Measurements from ENCODE around the gene ZNRD2.

ZNRD2 gene

DNA sequence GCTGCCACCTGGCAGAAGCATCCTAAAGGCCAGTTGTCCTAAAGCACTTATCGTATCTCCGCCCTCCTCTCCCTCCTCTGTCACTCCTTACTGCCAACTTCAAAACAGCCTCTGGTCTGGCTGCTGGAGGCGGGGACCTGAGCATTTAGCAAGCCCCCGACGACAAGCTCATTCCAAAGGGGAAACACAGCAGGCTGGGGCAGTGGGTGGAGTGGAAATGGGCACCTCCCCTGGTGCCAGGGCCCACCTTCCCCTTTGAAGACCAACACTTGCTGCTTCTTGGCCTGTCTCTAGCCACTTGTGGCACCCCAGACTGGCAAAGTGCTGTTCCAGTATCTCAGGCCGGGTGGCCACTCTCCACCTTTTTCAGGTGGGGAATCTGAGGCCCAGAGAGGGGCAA, 40.1 kb downstream of the ZNRD2 start:
- DNase-seq (ENCODE audit: low spot score), result no peak

DNA sequence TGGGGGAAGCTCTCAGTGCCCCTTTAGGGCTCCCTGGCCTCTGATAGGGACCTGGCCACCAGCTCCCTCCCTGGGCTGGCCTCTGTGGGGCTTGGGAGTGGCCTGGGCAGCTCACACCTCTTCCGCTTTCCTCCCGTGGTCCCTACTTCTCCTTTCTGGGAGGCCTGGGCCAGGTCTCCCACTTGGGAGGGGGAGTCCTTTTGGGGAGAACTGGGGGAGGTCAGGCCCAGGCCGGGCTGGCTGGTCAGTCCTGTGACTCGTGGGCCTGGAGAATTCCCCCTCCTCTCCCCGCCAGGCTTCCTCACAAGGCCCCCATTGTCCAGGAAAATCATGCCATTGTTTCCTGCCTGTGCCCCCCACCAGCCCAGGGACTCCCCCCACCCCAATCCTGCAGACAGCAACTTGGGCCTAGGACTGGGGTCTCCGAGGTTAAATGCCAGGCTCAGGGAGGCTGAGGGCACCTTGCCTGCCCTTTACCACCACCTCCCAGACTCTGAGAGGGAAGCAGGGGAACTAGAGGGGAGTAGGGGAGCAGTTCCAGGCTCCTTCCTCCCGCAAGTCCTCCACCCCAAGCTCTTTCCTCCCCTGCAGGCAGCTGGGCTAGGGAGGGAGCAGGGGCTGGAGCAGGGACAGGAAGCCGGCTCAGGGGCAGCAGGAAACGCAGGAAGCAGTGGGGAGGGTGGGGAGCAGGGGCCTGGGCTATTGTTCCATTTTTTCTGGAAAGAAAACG, 40.9 kb downstream of the ZNRD2 start:
- no peak for DNase-seq (ENCODE audit: low spot score)

DNA sequence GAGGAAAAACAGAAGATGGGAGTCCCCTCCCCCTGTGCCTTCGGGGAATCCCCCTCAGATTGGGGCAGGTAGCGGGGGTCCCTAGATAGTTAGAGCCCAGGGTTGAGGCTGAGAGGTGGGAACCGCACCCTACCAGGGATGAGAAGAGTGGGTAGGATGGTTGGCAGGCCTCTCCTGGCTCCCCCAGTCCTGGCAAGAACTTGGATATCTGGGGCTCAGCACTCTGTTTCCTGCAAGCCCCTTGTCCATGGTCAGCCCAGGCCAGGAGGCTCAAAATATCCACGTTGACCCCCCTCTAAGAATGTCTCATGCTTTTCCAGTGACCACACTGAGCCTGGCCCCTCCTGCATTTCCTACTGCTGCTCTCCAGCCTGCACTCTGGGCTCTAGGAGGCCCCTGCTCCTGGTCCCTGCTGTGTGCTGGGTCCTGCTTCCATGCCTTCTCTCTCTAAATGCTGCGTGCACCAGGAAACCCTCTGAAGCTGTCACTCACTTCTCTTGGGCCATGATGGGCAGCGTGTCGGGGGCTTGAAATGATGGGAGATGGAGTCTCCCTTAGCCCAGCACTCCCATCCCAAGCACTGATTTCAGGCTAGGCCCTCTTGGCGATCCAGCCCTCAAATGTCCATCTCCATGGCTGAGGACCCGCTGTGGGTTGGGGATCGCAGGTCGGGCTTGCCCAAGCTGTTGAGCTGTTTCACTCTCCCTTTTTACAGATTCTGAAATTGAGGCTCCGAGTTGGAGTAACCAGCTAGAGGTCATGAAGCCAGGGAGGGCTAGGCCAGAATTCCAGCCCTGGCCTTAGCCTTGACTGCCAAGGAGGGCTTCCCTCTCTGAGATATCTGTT, 41.7 kb downstream of the ZNRD2 start:
- DNase-seq (ENCODE audit: low spot score), result no peak

DNA sequence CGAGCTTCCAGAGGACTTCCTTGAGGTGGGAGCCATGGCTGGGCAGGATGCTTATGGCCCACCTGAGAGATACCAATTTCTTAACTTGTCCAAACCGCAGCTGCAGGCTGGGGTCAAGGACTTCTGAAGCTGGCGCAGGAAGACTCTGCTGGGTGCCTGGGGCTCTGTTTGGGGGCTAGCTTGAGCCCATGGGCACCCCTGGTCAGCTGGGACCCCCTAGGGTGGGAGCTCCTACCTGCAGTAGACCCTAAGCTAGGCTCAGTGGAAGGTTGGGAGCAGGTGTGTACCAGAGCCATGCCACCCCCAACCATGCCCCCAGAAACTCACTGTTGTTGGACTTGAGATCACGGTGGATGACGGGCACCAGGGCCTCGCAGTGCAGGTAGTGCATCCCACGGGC, 42.4 kb downstream of the ZNRD2 start:
- DNase-seq (ENCODE audit: low spot score), result no peak

DNA sequence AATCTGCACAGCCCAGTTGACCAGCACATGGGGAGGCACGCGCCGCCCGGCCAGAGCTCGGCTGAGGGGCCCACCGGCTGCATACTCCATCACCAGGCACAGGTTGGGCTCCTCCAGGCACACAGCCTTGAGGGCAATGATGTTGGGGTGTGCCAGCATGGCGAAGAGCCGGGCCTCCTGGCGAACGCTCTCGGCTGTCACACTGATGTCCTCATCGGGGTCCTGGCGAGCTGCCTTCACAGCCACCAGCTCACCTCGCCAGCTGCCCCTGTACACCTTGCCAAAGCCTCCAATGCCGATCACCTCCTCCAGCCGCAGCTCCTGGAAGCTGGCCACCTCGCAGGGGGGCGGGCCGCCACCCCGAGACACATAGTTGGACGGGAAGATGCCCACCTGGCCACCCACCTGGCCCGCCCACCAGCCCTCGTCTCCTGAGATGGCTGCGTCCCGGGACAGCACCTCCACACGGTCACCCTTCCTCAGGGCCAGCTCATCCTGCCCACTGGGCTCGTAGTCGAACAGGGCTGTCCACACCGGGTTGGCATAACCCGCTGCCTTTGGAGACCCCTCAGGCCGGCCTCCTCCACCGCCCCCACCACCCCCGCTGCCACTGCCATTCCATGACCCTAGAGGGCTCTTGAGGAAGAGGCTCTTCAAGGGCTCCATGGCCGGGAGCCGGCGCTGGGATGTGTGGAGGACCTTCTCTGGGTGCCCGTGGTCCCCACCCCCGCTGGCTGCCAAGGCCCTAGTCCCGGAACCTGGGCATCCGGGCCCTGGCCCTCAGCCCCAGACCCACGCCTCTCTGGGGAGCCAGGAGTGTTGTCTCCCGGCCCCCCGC, 43.0 kb downstream of the ZNRD2 start:
- no peak for DNase-seq (ENCODE audit: low spot score)

DNA sequence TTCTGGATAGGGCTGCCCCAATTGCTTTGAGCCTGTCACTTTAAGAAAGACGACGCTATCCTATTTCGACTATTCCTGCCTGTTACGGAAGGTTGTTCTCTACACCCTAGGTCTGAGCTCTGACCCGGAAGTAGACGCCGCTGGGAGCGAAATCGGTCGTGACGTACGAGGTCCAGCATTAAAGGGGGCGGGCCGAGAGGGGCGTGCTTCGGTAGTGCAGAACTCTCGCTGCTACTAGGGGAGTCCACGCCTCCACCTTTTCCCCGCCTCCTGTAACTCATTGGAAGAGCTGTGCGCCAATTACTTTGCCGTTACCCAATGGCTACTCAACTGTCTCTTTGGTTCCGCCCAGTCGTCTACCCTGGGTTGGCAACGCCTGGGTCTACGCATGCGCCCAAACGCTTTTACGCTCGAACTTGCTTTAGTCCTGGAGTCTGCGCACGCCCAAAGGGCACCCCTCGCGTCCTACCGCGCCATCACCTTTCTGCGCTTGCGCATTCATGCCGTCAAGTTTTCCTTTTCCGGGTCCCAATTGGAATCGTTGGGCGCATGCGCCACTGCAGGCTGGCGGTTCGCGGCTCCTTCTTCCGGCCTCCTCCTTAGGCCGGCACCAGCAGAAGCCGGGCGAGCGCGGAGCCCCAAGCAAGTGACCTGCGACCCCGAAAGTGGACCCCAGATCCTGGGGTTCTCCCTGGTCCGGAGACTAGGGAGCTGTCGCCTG, 45.1 kb downstream of the ZNRD2 start, which contains the start of gene PCNX3:
PCNX3 (plus strand) TSS at position 548 of the 721 bp plus-strand sequence. CDS start 536 bp downstream, outside the sequence.
- peak; percentile 100 for DNase-seq (ENCODE audit: low spot score)

DNA sequence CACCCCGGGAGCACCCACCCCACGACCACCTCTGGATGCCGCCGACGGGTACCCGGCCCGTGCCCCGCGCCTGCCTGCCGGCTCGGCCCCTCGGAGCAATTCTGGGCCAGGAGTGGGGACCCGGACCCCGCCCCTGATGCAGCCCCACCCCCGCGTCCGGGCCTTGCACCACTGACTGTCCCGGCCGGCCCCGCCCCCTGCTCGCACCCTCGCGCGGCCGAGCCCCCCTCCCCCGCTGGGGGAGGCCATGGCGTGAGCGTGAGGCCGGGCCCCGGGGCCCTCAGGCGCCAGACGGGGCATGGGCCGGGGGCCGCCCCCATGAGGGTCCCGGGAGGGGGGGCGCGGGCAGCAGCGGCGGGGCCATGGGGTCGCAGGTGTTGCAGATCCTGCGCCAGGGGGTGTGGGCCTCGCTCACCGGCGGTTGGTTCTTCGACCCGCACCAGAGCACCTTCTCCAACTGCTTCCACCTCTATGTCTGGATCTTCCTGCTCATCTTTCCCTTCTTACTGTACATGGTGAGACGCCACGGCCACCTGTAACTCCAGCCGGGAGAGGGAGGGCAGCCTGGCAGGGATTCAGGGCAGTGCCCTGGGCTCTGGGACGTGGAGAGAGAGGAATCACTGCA, 45.8 kb downstream of the ZNRD2 start:
- DNase-seq (ENCODE audit: low spot score), result peak; percentile 14

DNA sequence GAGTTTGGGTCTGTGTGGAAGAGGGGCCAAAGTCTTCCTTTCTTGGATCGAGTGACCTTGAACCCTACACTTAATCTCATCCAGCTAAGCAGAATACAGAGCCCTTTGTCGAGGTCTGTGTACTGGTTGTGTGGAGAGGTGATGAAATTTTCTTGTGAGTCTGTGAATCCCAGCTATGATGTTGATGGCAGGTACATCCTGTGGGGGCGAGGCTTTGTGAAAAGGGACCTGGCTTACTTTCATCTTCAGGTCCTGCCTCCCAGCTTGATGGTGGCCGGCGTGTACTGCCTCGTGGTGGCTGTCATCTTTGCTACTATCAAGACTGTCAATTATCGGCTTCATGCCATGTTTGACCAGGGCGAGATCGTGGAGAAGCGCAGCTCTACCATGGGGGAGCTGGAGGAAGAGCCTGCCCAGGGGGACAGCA, 46.3 kb downstream of the ZNRD2 start:
- DNase-seq (ENCODE audit: low spot score), result no peak

DNA sequence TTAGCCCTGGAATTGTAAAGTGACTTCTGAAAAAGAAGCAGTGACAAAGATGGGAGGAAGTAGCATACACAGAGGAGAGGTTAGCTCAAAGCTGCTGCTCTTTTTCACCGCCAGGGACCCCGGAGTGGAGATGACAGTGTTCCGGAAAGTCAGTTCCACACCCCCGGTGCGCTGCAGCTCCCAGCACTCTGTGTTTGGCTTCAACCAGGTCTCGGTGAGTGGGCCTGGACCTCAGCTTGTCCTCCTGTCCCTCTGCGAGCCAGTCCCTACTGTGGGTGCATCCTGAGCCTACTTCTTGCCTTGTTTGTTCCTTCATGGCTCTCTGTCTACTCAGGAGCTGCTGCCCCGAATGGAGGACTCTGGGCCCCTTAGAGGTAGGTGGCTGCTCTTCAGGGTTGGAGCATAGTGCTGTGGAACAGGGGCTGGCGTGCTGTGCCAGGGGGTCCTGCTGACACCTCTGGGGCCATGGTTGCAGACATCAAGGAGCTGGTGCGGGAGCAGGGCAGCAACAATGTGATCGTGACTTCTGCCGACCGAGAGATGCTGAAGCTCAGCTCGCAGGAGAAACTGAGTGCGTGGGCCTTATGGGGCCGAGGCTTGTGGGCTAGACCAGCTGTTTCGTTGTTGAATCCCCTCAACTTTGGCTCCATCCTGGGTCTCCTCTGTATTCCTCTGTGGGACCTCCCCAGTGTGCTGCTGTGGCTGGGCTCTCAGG, 47.0 kb downstream of the ZNRD2 start:
- DNase-seq (ENCODE audit: low spot score), result no peak

DNA sequence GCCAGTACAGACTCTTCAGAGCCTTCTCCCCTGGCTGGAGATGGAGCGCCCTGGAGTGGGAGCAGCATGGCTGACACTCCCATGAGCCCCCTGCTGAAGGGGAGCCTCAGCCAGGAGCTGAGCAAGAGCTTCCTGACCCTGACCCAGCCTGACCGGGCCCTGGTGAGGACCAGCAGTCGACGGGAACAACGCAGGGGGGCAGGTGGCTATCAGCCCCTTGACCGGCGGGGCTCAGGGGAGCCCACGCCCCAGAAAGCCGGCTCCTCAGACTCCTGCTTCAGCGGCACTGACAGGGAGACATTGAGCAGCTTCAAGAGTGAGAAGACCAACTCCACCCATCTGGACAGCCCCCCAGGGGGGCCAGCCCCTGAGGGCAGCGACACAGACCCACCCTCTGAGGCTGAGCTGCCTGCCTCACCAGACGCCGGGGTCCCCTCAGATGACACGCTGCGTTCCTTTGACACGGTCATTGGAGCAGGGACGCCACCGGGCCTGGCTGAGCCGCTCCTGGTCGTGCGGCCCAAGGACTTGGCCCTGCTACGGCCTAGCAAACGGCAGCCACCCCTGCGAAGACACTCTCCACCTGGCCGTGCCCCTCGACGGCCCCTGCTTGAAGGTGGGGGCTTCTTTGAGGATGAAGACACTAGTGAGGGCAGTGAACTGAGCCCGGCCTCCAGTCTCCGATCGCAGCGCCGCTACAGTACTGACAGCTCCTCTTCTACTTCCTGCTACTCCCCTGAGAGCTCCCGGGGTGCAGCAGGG, 47.9 kb downstream of the ZNRD2 start:
- DNase-seq (ENCODE audit: low spot score), result no peak

DNA sequence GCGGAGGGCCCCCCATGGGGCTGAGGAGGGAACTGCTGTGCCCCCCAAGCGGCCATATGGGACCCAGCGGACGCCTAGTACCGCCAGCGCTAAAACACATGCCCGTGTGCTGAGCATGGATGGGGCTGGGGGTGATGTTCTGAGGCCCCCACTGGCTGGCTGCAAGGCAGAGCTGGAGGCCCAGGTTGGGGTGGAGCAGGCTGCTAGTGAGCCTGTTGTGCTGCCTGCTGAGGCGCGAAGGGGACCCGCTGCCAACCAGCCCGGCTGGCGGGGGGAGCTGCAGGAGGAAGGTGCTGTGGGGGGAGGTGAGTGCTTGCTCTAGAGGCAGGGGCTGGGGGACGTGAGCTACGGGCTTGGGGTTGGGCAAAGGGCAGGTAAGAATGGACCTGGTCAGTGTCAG, 48.5 kb downstream of the ZNRD2 start:
- no peak for DNase-seq (ENCODE audit: low spot score)

DNA sequence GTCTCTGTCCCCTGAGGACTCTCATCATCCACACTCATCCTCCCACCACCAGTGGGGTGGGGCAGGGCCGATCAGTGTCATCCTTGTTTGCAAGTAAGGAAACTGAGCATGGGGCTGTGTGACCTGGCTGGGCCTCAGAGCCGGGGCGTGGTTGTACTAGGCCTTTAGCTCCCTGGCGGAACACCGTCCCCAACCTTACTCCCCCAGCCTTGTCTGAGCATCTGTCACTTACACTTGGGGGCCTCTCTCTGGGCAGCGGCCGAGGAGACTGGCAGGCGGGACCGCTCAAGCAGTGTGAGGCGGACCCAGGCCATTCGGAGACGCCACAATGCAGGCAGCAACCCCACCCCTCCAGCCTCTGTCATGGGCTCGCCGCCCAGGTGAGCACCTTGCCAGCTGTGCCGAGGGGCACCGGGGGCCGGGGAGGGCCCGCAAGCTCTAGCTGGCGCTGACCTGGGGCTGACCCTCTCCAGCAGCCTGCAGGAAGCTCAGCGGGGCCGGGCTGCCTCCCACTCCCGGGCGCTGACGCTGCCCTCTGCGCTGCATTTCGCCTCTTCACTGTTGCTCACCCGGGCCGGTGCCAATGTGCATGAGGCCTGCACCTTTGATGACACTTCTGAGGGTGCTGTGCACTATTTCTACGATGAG, 49.1 kb downstream of the ZNRD2 start:
- DNase-seq (ENCODE audit: low spot score), result no peak

DNA sequence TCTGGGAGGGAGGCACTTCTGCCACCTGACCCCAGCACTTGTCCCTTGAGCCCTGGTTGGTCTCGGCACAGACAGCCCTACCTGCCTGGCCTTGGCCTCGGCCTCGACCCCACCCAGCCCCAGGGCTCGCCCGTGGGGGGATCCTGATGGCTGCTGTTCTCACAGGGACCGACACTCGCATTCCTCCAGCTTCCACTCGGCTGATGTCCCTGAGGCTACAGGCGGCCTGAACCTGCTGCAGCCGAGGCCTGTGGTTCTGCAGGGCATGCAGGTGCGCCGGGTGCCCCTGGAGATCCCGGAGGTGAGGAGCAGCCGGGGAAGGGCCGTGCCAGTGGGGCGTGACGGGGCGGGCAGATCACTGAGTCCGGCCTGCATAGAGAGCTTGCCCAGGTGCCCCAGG, 50.4 kb downstream of the ZNRD2 start:
- DNase-seq (ENCODE audit: low spot score), result no peak

DNA sequence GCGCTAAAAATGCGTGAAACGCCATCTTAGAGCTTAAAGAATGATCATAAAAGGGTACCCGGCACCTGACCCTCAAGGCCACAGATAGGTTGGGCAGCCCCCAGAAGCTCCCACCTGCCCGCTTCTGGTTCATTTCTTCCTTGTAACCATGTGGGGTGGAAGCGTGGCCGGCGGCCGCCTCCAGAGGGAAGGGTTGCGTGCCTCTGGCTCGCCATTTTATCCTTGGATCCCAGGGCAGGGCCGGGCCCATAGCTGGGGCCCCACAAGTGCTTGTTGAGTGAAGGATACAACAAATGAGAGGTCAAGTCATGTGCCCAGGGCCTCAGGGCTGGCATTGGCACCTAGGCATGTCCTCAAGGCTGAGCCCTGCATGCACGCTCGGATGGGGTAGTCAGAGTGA, 51.2 kb downstream of the ZNRD2 start:
- DNase-seq (ENCODE audit: low spot score), result no peak

All from CD4-positive, alpha-beta T cell treated with Interleukin-2 at 100 ng/mL for 4 hours (primary cell).